ENCODE measurements around the gene SCN2A. TPM values are rescaled to one million over a fixed set of nuclear protein-coding genes. Genes with fewer than 3 reads are reported as not detected.

The SCN2A gene
- 0.11 TPM in 1 of 2 replicates, not detected in the other for total RNA-seq

GRCh38 chr2:165239230-165239629, at the start of gene SCN2A:
SCN2A (plus strand) TSS chr2:165239414; CDS start chr2:165295824, 56,410 bp downstream.

DNA sequence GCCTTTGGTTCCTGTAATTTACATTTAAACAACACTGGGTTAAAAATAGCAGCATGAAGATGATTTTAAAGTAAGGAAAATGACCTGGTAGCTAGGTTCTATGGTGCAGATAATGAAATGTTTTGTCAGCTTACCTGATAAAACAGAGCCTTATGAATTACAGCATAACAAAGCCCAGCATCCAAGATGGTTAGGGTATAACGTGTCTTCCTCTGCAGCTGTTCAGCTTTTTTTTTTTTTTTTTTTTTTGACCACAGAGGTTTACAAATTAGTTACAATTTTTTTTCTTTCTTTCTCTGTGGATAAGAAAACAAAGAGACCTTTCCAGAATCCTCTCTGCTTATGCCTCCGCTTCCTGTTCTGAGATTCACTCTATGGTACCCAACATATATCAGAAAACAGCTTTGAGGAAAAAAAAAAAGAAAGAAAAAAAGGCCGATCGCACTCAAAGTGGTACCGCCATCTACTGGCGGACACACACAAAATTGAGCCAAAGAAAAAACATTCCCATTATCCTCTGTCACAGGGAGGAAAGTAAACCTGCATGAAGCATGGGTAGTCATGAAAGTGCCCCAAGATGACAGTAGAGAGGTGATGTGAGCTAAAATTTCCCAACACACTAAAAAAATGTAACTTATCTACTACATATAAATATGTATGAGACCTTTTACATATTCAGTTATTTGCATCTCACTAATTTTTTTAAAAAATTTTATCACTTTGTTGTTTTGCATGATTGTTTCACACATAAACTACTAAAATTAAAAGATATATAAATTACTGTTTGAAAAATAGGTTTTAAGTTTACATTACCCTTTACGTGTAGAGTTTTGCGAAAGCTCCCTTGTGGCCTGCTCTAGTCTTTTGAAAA, 35.3 kb upstream of the SCN2A start, which contains the start of gene SCN3A:
Gene SCN3A (minus strand): TSS at position 362 of the 871 bp plus-strand sequence. CDS start 27,656 bp downstream, outside the sequence.

Other genes with a start within 250 kb of the SCN2A start
- gene SCN3A, start 35.4 kb upstream of the SCN2A start, total RNA-seq, result not detected in 2 replicates
- gene CSRNP3, start 230.3 kb downstream of the SCN2A start, total RNA-seq, result 2.3 and 7.5 TPM in 2 replicates